ENCODE data around the gene SORT1. TPM values are rescaled to one million over a fixed set of nuclear protein-coding genes. Genes with fewer than 3 reads are reported as not detected.

SORT1 gene
- total RNA-seq, 4 donors from 2014 or later, result 145 to 199 (median 189) TPM

DNA sequence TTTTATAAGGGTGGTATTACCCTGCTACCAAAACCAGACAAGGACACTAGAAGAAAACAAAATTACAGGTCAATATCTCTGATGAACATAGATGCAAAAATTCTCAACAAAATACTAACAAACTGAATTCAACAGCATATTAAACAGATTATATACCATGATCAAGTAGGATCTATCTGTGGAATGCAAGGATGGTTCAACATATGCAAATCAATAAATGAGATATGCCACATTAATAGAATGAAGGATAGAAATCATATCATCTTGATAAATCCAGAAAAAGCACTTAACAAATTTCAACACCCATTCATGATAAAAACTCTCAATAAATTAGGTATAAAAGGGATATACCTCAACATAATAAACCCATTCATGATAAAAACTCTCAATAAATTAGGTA is 66.6 kb downstream of the SORT1 start:
- H3K4me3 ChIP-seq, result no peak overlapping the region
- H3K9me3 ChIP-seq, result peaks cover 0 to 27% (median 10%) of the 10 kb centered on the region in 4 donors
- TF ChIP-seq POLR2A (IDR thresholded peaks at IDR 0.05) (no peak), EP300 (IDR thresholded peaks at IDR 0.05) (no peak)
- TF ChIP-seq, protein P1, sequence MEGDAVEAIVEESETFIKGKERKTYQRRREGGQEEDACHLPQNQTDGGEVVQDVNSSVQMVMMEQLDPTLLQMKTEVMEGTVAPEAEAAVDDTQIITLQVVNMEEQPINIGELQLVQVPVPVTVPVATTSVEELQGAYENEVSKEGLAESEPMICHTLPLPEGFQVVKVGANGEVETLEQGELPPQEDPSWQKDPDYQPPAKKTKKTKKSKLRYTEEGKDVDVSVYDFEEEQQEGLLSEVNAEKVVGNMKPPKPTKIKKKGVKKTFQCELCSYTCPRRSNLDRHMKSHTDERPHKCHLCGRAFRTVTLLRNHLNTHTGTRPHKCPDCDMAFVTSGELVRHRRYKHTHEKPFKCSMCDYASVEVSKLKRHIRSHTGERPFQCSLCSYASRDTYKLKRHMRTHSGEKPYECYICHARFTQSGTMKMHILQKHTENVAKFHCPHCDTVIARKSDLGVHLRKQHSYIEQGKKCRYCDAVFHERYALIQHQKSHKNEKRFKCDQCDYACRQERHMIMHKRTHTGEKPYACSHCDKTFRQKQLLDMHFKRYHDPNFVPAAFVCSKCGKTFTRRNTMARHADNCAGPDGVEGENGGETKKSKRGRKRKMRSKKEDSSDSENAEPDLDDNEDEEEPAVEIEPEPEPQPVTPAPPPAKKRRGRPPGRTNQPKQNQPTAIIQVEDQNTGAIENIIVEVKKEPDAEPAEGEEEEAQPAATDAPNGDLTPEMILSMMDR (IDR thresholded peaks at IDR 0.05), result no peak
- H3K27ac ChIP-seq, result no peak overlapping the region
- peaks cover 0 to 89% (median 4%) of the 10 kb centered on the region in 3 donors for H3K36me3 ChIP-seq
- H3K27me3 ChIP-seq, result no peaks in the 10 kb centered on the region
- DNase-seq (ENCODE audit: low spot score in 2 of 2), result no peak
- H3K4me1 ChIP-seq, result no peaks in the 10 kb centered on the region

DNA sequence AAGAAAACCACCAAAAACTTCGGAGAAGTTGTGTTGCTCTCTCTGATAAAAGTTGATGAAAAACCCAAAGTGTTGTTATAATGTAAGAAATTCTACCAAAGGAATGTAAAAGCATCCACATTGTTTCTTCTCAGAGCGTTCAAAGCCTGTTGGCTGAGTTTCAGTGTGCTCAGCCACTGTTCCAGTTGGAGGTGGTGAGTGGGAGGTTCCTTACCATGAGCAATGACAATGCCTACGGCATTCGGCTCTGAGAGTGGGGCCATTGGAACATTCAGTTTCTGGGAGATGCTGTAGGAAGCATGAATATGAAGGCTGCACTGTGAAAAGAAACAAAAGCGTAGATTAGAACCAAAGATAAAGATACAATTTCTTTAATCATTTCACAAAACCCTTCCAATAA is 70.4 kb downstream of the SORT1 start:
- Histone ChIP-seq H3K27me3 (no peaks in the 10 kb centered on the region), H3K36me3 (peaks cover 7 to 85% (median 8%) of the 10 kb centered on the region in 3 donors), H3K9me3 (peaks cover 0 to 18% (median 9%) of the 10 kb centered on the region in 4 donors), H3K4me1 (no peaks in the 10 kb centered on the region), H3K27ac (peak overlapping the region in 2 of 4 donors; percentile 36 to 84), H3K4me3 (no peak overlapping the region)
- TF ChIP-seq POLR2A (IDR thresholded peaks at IDR 0.05) (peak in 1 of 2 donors; percentile 13), EP300 (IDR thresholded peaks at IDR 0.05) (peak; percentile 86)
- TF ChIP-seq, protein P1 (IDR thresholded peaks at IDR 0.05), result no peak
- no peak for DNase-seq (ENCODE audit: low spot score in 2 of 2)
- 66 to 70% methylated on average over 5 of the region's 5 CpGs for WGBS, 2 donors

DNA sequence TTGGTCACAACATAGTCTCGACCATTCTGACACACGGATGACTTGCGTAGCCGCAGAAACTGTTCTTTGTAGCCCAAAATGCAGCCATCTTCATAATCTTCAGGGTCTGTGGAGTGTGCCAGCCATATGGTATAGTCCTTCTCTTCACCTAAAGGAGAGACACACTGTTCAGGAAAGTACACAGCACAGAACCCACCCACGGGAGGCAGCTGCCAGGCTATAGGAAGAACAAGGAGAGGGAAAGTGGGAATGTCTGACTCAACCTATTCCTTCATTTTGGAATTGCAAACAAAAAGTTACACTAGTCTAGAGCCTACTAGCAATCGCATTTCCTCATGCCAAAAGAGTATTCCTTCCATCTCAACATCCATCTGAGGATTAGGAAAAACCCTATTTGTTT is 74.7 kb downstream of the SORT1 start:
- WGBS, 2 donors, result 88 to 90% methylated on average over 6 of the region's 6 CpGs
- H3K27me3 ChIP-seq, result no peaks in the 10 kb centered on the region
- no peaks in the 10 kb centered on the region for H3K9me3 ChIP-seq
- H3K4me3 ChIP-seq, result no peak overlapping the region
- H3K27ac ChIP-seq, result no peak overlapping the region
- peaks cover 3 to 90% (median 15%) of the 10 kb centered on the region in 3 donors for H3K36me3 ChIP-seq
- TF ChIP-seq, protein P1 (IDR thresholded peaks at IDR 0.05), result no peak
- no peak for TF ChIP-seq POLR2A (IDR thresholded peaks at IDR 0.05)
- DNase-seq (ENCODE audit: low spot score in 2 of 2), result no peak
- no peaks in the 10 kb centered on the region for H3K4me1 ChIP-seq

DNA sequence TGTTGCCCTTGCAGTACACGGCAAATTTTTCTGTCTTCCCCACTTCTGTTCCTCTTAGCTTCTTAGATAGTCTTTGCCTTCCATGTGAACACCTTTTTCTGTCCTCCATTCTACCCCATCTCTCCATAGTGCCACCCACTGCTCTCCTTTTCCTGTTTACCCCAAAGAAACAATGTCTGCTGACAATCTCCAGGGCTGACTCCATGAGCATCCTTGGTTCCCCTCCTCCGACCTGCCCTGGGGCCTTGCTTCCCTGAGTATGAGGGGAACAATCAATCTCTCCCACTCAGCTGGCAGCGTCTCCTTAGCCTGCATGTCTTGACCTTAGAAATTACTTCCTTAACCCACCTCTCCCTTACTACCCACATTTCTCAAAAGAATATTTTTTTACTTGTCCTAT is 78.6 kb downstream of the SORT1 start:
- Histone ChIP-seq H3K27ac (no peak overlapping the region), H3K36me3 (peaks cover 0 to 94% (median 10%) of the 10 kb centered on the region in 3 donors), H3K27me3 (no peaks in the 10 kb centered on the region), H3K9me3 (no peaks in the 10 kb centered on the region), H3K4me3 (no peak overlapping the region), H3K4me1 (peaks cover 0 to 5% (median 0%) of the 10 kb centered on the region in 4 donors)
- TF ChIP-seq EP300 (IDR thresholded peaks at IDR 0.05) (no peak), POLR2A (IDR thresholded peaks at IDR 0.05) (no peak)
- TF ChIP-seq, protein P1 (IDR thresholded peaks at IDR 0.05), result no peak
- 62 to 77% methylated on average over 3 of the region's 3 CpGs for WGBS, 2 donors
- no peak for DNase-seq (ENCODE audit: low spot score in 2 of 2)

DNA sequence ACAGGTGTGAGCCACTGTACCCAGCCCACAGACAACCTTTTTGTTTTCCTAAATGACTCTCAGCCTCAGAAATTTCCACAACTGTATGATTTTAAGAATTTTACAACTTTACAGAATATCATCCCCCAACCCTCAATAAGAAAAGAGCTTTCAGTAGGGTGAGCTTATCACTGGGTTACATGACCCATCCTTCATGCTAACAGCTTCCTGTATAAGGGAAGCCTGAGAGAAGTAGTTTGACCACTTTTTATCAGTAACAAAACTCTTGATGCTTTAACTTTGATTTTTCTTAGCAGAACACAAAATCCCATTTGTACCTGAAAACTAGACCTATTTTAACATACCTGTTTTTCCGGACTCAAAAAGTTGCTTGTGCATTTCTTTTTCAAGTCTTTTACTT is 81.2 kb downstream of the SORT1 start:
- H3K27ac ChIP-seq, result peak overlapping the region in 1 of 4 donors; percentile 5
- H3K4me1 ChIP-seq, result peaks cover 0 to 5% (median 0%) of the 10 kb centered on the region in 4 donors
- H3K36me3 ChIP-seq, result peaks cover 0 to 92% (median 0%) of the 10 kb centered on the region in 3 donors
- no peak for DNase-seq (ENCODE audit: low spot score in 2 of 2)
- H3K9me3 ChIP-seq, result no peaks in the 10 kb centered on the region
- 98% methylated on average over 1 of the region's 1 CpG for WGBS, 2 donors
- TF ChIP-seq, protein P1 (IDR thresholded peaks at IDR 0.05), result no peak
- TF ChIP-seq EP300 (IDR thresholded peaks at IDR 0.05) (no peak), POLR2A (IDR thresholded peaks at IDR 0.05) (no peak)
- no peak overlapping the region for H3K4me3 ChIP-seq
- H3K27me3 ChIP-seq, result no peaks in the 10 kb centered on the region
